GM13977 (cell line): ENCODE measurements around the gene ZNF76.
A peak's percentile ranks its signal among the peaks of the same experiment; 100 is the strongest.

Experiments used
- DNase-seq: peaks from one replicate; pipeline ENCODE4 v3.0.0; 2012; ENCODE audit warnings: low spot score
- CTCF ChIP-seq: IDR thresholded peaks from 2 replicates; pipeline ENCODE4 v1.5.1; 2012; ENCODE audit warnings: mild to moderate bottlenecking, control low read depth; ENCODE audit not compliant: insufficient read depth; ENCODE audit errors: extremely low read depth, missing control alignments
- in situ Hi-C: fragments of 300-500 bp; cut with MboI; formaldehyde crosslinking; loops from one replicate; pipeline ENCODE4 v1.12.0; 2022; ENCODE audit warnings: low sequenced_read_pairs, low pct_unique_long_range_greater_than_20kb, mixed read lengths, inconsistent platforms; ENCODE audit not compliant: unreplicated experiment

The ZNF76 gene

GRCh38 chr6:35295036-35295435, 35.5 kb downstream of the ZNF76 start:
- in situ Hi-C loops: no loop called here
- no peak for DNase-seq
- TF ChIP-seq CTCF: no peak

GRCh38 chr6:35295521-35296315, 36.2 kb downstream of the ZNF76 start:
- in situ Hi-C loops: no loop called here
- no peak for DNase-seq
- no peak for TF ChIP-seq CTCF

- in situ Hi-C loops: no loop called here
- no peak for TF ChIP-seq CTCF
- no peak for DNase-seq
These were observed 37.5 kb downstream of the ZNF76 start for GRCh38 chr6:35296931-35297600.

- TF ChIP-seq CTCF: peak; percentile 94
- in situ Hi-C loops: no loop called here
- peak; percentile 93 for DNase-seq
These were observed 38.3 kb downstream of the ZNF76 start, which contains the start of gene DEF6 for GRCh38 chr6:35297601-35298481. Gene DEF6, plus strand, starts transcription at chr6:35297818. Its CDS starts 39 bp downstream, at chr6:35297857.

GRCh38 chr6:35298625-35299140, 39.1 kb downstream of the ZNF76 start:
- in situ Hi-C loops: no loop called here
- DNase-seq: no peak
- no peak for TF ChIP-seq CTCF

- no peak for DNase-seq
- no peak for TF ChIP-seq CTCF
- in situ Hi-C loops: no loop called here
These were observed 40.1 kb downstream of the ZNF76 start for GRCh38 chr6:35299674-35300073.
